ENCODE results near the gene TOMT.

The TOMT gene

GRCh38 chr11:72085621-72086351 is 19.9 kb upstream of the TOMT start:
- H3K4me3 ChIP-seq (ENCODE audit: low read depth, low read length), result no peak overlapping the region

DNA sequence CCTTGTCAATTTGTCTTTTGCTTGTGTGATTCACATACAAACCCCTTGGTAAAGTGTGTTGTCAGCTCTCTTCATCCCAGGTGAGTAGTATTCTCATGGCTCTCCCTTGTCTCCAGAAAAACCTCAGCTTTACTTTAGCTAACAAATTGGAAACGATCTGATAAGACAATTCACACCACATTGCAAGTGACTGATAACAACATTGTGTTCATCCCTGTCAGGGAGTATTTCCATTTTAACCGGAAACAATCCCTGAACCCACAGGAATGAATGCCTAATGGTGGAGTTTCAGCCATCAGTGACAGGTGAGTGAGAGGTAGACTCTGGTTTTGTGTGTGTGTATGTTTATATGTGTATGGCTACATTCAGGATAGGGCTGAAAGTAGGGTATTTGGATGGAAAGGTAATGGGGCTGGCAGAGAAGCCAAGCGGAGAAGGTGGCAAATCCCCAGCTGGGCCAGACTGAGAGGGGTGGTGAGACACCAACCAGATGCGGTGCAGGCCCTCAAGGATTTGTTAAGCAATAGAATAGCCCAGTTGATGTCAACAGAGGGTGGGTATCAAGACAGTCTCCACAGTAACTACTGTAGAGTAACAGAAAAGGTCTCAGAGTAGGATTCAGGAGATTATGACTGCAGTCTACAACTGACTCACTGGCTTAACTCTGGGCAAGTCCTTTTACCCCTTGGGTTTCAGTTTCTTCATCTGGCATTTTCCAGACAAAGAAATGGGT is 17.5 kb upstream of the TOMT start:
- no peak overlapping the region for H3K4me3 ChIP-seq (ENCODE audit: low read depth, low read length)

- no peak overlapping the region for H3K4me3 ChIP-seq (ENCODE audit: low read depth, low read length)
Observed at GRCh38 chr11:72091292-72091691, 14.4 kb upstream of the TOMT start.

DNA sequence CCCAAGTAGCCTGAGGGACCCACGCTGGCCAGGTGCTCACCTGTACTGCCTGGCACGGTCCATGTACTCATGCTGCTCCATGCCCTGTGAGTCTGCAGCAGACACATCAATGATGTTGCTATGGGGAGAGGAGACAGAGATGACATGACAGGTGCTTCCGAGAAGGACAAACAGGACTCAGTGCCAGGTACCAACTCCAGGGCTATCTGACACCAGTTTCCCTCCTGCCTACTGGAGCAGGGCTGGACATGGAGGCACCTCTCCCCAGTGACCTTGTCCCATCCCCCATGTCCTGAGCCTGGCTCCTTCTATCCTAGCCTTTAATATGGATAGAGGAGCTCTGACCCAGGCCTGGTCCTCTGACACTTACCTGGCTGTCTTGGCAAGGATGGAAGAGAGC is 7.0 kb upstream of the TOMT start:
- no peak overlapping the region for H3K4me3 ChIP-seq (ENCODE audit: low read depth, low read length)

- H3K4me3 ChIP-seq (ENCODE audit: low read depth, low read length), result no peak overlapping the region
Observed at GRCh38 chr11:72100009-72100408, 5.7 kb upstream of the TOMT start.

GRCh38 chr11:72100462-72100861 is 5.3 kb upstream of the TOMT start:
- H3K4me3 ChIP-seq (ENCODE audit: low read depth, low read length), result no peak overlapping the region

GRCh38 chr11:72102162-72102561 is 3.6 kb upstream of the TOMT start:
- H3K4me3 ChIP-seq (ENCODE audit: low read depth, low read length), result peak overlapping the region; percentile 95

DNA sequence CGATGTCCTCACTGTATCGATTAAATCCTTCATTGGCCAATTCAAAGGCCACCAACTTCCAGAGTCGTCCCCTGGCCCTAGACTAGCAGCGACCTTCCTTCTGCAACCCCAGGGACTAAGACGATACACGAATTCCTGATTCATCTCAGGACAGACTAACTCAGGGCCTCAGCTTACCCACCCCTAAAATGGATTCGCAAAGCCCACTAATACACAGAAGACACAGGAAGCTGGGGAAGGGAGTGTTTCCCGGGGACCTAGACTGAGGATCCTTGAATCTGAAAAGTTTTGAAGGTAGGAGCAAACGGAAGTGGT is 3.1 kb upstream of the TOMT start:
- peak overlapping the region; percentile 95 for H3K4me3 ChIP-seq (ENCODE audit: low read depth, low read length)

- H3K4me3 ChIP-seq (ENCODE audit: low read depth, low read length), result peak within 1 kb of the TSS; percentile 95
Observed at GRCh38 chr11:72102946-72103753, 2.6 kb upstream of the TOMT start, which contains the start of gene LAMTOR1. LAMTOR1 (minus strand) TSS chr11:72103297; CDS start chr11:72103224, 73 bp downstream.

GRCh38 chr11:72103754-72104167 is 2.0 kb upstream of the TOMT start:
- peak overlapping the region; percentile 28 for H3K4me3 ChIP-seq (ENCODE audit: low read depth, low read length)

GRCh38 chr11:72111300-72112142 is 5.8 kb downstream of the TOMT start:
- H3K4me3 ChIP-seq (ENCODE audit: low read depth, low read length), result peak overlapping the region; percentile 86

GRCh38 chr11:72112143-72112977 is 6.6 kb downstream of the TOMT start, which contains the start of gene ANAPC15:
ANAPC15 (minus strand) TSS chr11:72112695; CDS start chr11:72111276, 1,419 bp downstream.
- H3K4me3 ChIP-seq (ENCODE audit: low read depth, low read length), result peak within 1 kb of the TSS; percentile 86

- peak overlapping the region; percentile 86 for H3K4me3 ChIP-seq (ENCODE audit: low read depth, low read length)
Observed at GRCh38 chr11:72112978-72113808, 7.5 kb downstream of the TOMT start.

GRCh38 chr11:72114570-72114969 is 8.8 kb downstream of the TOMT start:
- H3K4me3 ChIP-seq (ENCODE audit: low read depth, low read length), result no peak overlapping the region

DNA sequence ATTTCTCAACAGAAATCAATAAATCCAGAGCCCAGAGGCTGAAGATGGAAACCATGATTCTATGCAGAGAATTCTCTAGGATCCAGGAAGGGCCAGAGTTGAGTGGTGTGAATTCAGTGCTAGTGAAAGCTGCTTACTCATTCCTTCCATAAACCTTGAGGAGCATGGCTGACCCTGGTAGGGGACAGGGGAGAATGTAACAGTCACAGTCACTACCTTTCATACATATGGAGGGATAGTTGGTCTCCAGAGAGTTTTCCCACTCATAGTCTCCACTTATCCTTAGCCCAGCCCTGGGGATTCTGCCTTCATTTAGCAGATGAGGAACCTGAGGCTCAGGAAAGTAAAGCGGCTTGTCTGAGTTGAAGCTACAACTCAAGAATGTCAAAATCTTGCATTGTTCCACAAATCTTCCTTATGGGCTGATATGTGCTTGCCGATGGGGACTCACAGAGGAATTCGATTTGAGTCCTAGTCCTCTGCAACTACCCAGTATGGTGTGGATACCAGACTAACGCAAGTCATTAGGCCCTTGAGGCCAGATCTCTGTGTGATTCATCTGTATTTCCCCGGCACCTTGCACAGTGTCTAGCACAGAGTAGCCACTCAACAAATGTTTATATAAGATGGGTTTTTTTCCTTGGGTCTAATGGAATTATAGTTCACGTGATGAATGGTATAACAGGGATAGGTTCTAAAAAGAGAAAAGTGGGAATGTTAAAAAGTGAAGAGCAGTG is 10.5 kb downstream of the TOMT start:
- no peak overlapping the region for H3K4me3 ChIP-seq (ENCODE audit: low read depth, low read length)

DNA sequence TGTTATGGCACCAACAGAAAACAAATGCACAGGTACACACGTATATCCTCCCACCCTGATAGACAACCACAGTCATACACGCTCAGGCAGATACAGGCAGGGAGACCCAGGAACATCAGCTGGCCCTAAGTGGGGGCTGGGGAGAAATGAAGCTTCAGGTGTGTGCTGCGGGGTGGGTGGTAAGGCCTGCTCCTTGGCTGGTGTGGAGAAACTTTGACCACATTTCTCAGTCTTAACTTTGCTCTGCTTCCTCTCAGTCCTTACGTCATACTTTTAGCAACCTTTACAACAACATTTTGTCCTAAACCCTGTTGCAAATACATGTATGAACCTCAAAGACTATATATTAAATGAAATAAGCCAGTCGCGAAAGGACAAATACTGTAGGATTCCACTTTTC is 13.5 kb downstream of the TOMT start:
- no peak overlapping the region for H3K4me3 ChIP-seq (ENCODE audit: low read depth, low read length)

GRCh38 chr11:72120930-72121329 is 15.2 kb downstream of the TOMT start:
- H3K4me3 ChIP-seq (ENCODE audit: low read depth, low read length), result no peak overlapping the region

DNA sequence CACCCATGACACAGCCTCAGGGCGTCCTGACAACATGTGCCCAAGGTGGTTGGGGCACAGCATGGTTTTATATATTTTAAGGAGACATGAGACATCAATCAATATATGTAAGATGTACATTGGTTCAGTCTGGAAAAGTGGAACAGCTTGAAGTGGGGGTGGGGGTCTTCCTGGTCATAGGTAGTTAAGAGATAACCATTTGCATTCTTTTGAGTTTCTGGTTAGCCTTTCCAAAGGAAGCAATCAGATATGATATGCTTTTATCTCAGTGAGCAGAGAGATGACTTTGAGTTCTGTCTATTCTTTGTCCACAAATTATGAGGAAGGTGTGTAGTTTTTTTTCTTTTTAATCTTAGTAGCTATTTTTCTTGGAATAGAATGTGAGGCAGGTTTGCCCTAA is 16.9 kb downstream of the TOMT start:
- no peak overlapping the region for H3K4me3 ChIP-seq (ENCODE audit: low read depth, low read length)
